ENCODE results near the gene PNPO. TPM values are rescaled to one million over a fixed set of nuclear protein-coding genes. Genes with fewer than 3 reads are reported as not detected.

PNPO gene
- total and polyA plus RNA-seq, 2 experiments from 2014 or later = 20.0 to 44.7 TPM

GRCh38 chr17:47990962-47991731 is 49.8 kb downstream of the PNPO start:
- no peak overlapping the region for H3K27ac ChIP-seq
- H3K9me3 ChIP-seq (ENCODE audit: low read depth) = no peaks in the 10 kb centered on the region
- in situ Hi-C loops (cut with MboI) = no loop called here
- no peaks in the 10 kb centered on the region for H3K27me3 ChIP-seq (replicated peaks; ENCODE audit: insufficient read depth)
- 0 out of 2 replicates have a peak, but pooled peaks cover 5% of the 10 kb centered on the region for H3K4me1 ChIP-seq (ENCODE audit: insufficient read depth)
- H3F3A ChIP-seq (ENCODE audit: insufficient read depth) = no peaks in the 10 kb centered on the region
- H3K36me3 ChIP-seq (ENCODE audit: low read depth) = no peaks in the 10 kb centered on the region
- no peaks in the 10 kb centered on the region for H4K20me1 ChIP-seq (ENCODE audit: insufficient read depth)
- H3K9ac ChIP-seq = no peak overlapping the region
- 54 to 59% methylated on average over 13 to 14 of the region's 14 CpGs for WGBS, 2 experiments (ENCODE audit: low coverage in 1 of 2, low lambda C conversion rate in 2 of 2, missing lambda C conversion rate in 2 of 2)
- H3K9me2 ChIP-seq (ENCODE audit: insufficient read depth) = no peaks in the 10 kb centered on the region
- peak; percentile 23 for DNase-seq
- H3K4me2 ChIP-seq (ENCODE audit: unreplicated experiment) = no peak overlapping the region
- TF ChIP-seq EZH2phosphoT487 (IDR thresholded peaks at IDR 0.05; ENCODE audit: insufficient read depth, low read depth) = no peak
- no peak for TF ChIP-seq EZH2 (IDR thresholded peaks at IDR 0.05; ENCODE audit: insufficient read depth, poor library complexity, severe bottlenecking)
- no peak overlapping the region for H2AFZ ChIP-seq
- H3K4me3 ChIP-seq = no peak overlapping the region
- H3K79me2 ChIP-seq (ENCODE audit: insufficient read depth) = no peaks in the 10 kb centered on the region

- Histone ChIP-seq H3F3A (ENCODE audit: insufficient read depth) (no peaks in the 10 kb centered on the region), H3K9me2 (ENCODE audit: insufficient read depth) (no peaks in the 10 kb centered on the region), H3K36me3 (ENCODE audit: low read depth) (no peaks in the 10 kb centered on the region), H3K4me3 (no peak overlapping the region), H4K20me1 (ENCODE audit: insufficient read depth) (no peaks in the 10 kb centered on the region), H3K27ac (no peak overlapping the region), H3K9ac (no peak overlapping the region), H3K4me1 (ENCODE audit: insufficient read depth) (0 out of 2 replicates have a peak, but pooled peaks cover 4% of the 10 kb centered on the region), H3K79me2 (ENCODE audit: insufficient read depth) (no peaks in the 10 kb centered on the region), H3K27me3 (replicated peaks; ENCODE audit: insufficient read depth) (no peaks in the 10 kb centered on the region), H2AFZ (no peak overlapping the region), H3K9me3 (ENCODE audit: low read depth) (no peaks in the 10 kb centered on the region), H3K4me2 (ENCODE audit: unreplicated experiment) (no peak overlapping the region)
- 59 to 63% methylated on average over 4 of the region's 4 CpGs for WGBS, 2 experiments (ENCODE audit: low coverage in 1 of 2, low lambda C conversion rate in 2 of 2, missing lambda C conversion rate in 2 of 2)
- TF ChIP-seq EZH2phosphoT487 (IDR thresholded peaks at IDR 0.05; ENCODE audit: insufficient read depth, low read depth) (no peak), EZH2 (IDR thresholded peaks at IDR 0.05; ENCODE audit: insufficient read depth, poor library complexity, severe bottlenecking) (no peak)
- no peak for DNase-seq
- in situ Hi-C loops (cut with MboI) = no loop called here
Observed at GRCh38 chr17:47992216-47992615, 50.8 kb downstream of the PNPO start.

GRCh38 chr17:47993031-47993564 is 51.7 kb downstream of the PNPO start:
- Histone ChIP-seq H3K9me2 (ENCODE audit: insufficient read depth) (no peaks in the 10 kb centered on the region), H3K27me3 (replicated peaks; ENCODE audit: insufficient read depth) (no peaks in the 10 kb centered on the region), H3K4me3 (no peak overlapping the region), H3K27ac (no peak overlapping the region), H3K9me3 (ENCODE audit: low read depth) (no peaks in the 10 kb centered on the region), H4K20me1 (ENCODE audit: insufficient read depth) (no peaks in the 10 kb centered on the region), H2AFZ (no peak overlapping the region), H3F3A (ENCODE audit: insufficient read depth) (no peaks in the 10 kb centered on the region), H3K4me1 (ENCODE audit: insufficient read depth) (no peaks in the 10 kb centered on the region), H3K4me2 (ENCODE audit: unreplicated experiment) (no peak overlapping the region), H3K36me3 (ENCODE audit: low read depth) (no peaks in the 10 kb centered on the region), H3K79me2 (ENCODE audit: insufficient read depth) (no peaks in the 10 kb centered on the region), H3K9ac (no peak overlapping the region)
- 67 to 72% methylated on average over 9 of the region's 9 CpGs for WGBS, 2 experiments (ENCODE audit: low coverage in 1 of 2, low lambda C conversion rate in 2 of 2, missing lambda C conversion rate in 2 of 2)
- in situ Hi-C loops (cut with MboI) = no loop called here
- TF ChIP-seq EZH2 (IDR thresholded peaks at IDR 0.05; ENCODE audit: insufficient read depth, poor library complexity, severe bottlenecking) (no peak), EZH2phosphoT487 (IDR thresholded peaks at IDR 0.05; ENCODE audit: insufficient read depth, low read depth) (no peak)
- DNase-seq = no peak

DNA sequence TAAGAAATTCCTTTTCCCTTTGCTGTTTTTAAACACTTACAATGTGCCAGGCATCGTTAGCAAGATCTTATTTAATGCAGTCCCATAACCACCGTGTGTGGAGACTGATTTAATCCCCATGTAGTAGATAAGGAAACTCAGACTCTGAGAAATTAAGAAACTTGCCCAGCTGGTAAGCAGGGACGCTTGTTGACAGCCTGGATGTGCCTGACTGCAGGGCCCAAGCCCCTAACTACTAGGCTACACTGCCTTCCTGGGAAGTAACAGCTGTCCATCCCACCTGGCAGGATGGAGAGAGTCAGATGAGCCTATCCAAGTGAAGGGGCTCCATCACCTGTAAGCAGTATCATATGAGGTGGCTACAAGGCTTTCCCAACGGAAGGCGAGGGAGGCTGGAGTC is 52.6 kb downstream of the PNPO start:
- DNase-seq = no peak
- Histone ChIP-seq H4K20me1 (ENCODE audit: insufficient read depth) (no peaks in the 10 kb centered on the region), H3K9me3 (ENCODE audit: low read depth) (no peaks in the 10 kb centered on the region), H3K9ac (no peak overlapping the region), H3K4me2 (ENCODE audit: unreplicated experiment) (no peak overlapping the region), H3K27ac (no peak overlapping the region), H2AFZ (no peak overlapping the region), H3K36me3 (ENCODE audit: low read depth) (no peaks in the 10 kb centered on the region), H3K27me3 (replicated peaks; ENCODE audit: insufficient read depth) (no peaks in the 10 kb centered on the region), H3K9me2 (ENCODE audit: insufficient read depth) (no peaks in the 10 kb centered on the region), H3K4me3 (no peak overlapping the region), H3K4me1 (ENCODE audit: insufficient read depth) (no peaks in the 10 kb centered on the region), H3K79me2 (ENCODE audit: insufficient read depth) (no peaks in the 10 kb centered on the region), H3F3A (ENCODE audit: insufficient read depth) (no peaks in the 10 kb centered on the region)
- 66 to 69% methylated on average over 5 of the region's 5 CpGs for WGBS, 2 experiments (ENCODE audit: low coverage in 1 of 2, low lambda C conversion rate in 2 of 2, missing lambda C conversion rate in 2 of 2)
- in situ Hi-C loops (cut with MboI) = no loop called here
- TF ChIP-seq EZH2phosphoT487 (IDR thresholded peaks at IDR 0.05; ENCODE audit: insufficient read depth, low read depth) (no peak), EZH2 (IDR thresholded peaks at IDR 0.05; ENCODE audit: insufficient read depth, poor library complexity, severe bottlenecking) (no peak)
